ENCODE results near the gene EPHB2. TPM values are rescaled to one million over a fixed set of nuclear protein-coding genes. Genes with fewer than 3 reads are reported as not detected.
"Not testable (repeated sequence)": the region's sequence is repeated elsewhere in the genome, so short reads cannot be mapped to it uniquely, and the experiment has no call there.

Gene EPHB2
- total and polyA plus RNA-seq, 2 donors (not counting 3 experiments of a cell fraction or from before 2014, with no cell fraction given) = 50.8 to 69.1 TPM

DNA sequence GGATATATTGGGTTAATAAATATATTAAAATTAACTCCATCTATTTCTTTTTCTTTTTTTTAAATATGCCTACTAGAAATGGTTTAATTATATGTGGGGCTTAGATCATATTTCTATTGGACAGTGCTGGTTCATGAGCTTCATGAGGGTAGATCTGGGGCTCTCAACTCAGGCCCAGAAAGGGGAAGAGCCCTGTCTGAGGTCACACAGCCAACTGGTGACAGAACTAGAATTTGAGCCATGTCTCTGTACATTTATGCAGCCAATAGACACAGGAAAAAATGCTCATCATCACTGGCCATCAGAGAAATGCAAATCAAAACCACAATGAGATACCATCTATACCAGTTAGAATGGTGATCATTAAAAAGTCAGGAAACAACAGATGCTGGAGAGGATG is 5.1 kb upstream of the EPHB2 start:
- Histone ChIP-seq H3K27me3 (ENCODE audit: control insufficient read depth in 2 of 2, insufficient read depth in 2 of 2, low read length in 2 of 2) (no peaks in the 10 kb centered on the region), H3K4me1 (ENCODE audit: control insufficient read depth, extremely low read depth, insufficient read depth, low read length) (peaks cover 14% of the 10 kb centered on the region), H4K20me1 (replicated peaks; ENCODE audit: control insufficient read depth, extremely low read depth, insufficient read depth, low read length) (no peaks in the 10 kb centered on the region), H3K36me3 (ENCODE audit: control insufficient read depth in 2 of 2, extremely low read depth in 1 of 2, insufficient read depth in 2 of 2, low read length in 2 of 2) (no peaks in the 10 kb centered on the region), H3K27ac (ENCODE audit: insufficient read depth, low read depth, low read length) (no peak overlapping the region), H3K79me2 (ENCODE audit: control insufficient read depth, insufficient read depth, low read length) (no peaks in the 10 kb centered on the region), H3K4me2 (ENCODE audit: insufficient read depth, low read length) (no peak overlapping the region), H3K4me3 (replicated peaks in 1 of 3; ENCODE audit: insufficient read depth in 1 of 3, low read depth in 1 of 3, low read length in 3 of 3) (no peak overlapping the region), H3K9me3 (replicated peaks; ENCODE audit: control insufficient read depth, insufficient read depth, low read length) (no peaks in the 10 kb centered on the region), H3K9me1 (replicated peaks; ENCODE audit: control insufficient read depth, extremely low read depth, insufficient read depth, low read length) (no peaks in the 10 kb centered on the region), H2AFZ (ENCODE audit: low read depth, low read length) (no peak overlapping the region), H3K9ac (replicated peaks; ENCODE audit: extremely low read depth, insufficient read depth, low read length) (no peak overlapping the region)
- ChIA-PET CTCF (interaction anchor here (1.1 to 4.3 kb wide), 15 partner anchors 32 to 224 kb away, joined by 4 to 164 read pairs (median 19); no protein-coding TSS in a partner anchor), POLR2A (no interaction called here)
- no peak for DNase-seq (ENCODE audit: low read depth, low spot score)
- dilution Hi-C loops (cut with MboI; ENCODE audit: extremely low pct_ligation_motif_present, low sequenced_read_pairs) = no loop called here
- no TSS peak for BruUV-seq (replicated peaks)
- TF ChIP-seq, protein P1, sequence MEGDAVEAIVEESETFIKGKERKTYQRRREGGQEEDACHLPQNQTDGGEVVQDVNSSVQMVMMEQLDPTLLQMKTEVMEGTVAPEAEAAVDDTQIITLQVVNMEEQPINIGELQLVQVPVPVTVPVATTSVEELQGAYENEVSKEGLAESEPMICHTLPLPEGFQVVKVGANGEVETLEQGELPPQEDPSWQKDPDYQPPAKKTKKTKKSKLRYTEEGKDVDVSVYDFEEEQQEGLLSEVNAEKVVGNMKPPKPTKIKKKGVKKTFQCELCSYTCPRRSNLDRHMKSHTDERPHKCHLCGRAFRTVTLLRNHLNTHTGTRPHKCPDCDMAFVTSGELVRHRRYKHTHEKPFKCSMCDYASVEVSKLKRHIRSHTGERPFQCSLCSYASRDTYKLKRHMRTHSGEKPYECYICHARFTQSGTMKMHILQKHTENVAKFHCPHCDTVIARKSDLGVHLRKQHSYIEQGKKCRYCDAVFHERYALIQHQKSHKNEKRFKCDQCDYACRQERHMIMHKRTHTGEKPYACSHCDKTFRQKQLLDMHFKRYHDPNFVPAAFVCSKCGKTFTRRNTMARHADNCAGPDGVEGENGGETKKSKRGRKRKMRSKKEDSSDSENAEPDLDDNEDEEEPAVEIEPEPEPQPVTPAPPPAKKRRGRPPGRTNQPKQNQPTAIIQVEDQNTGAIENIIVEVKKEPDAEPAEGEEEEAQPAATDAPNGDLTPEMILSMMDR (IDR thresholded peaks at IDR 0.05; ENCODE audit: extremely low read depth in 1 of 2, insufficient read depth in 1 of 2, low read depth in 1 of 2, low read length in 2 of 2) = no peak
- TF ChIP-seq GATA2 (IDR thresholded peaks at IDR 0.05; ENCODE audit: insufficient read depth, insufficient read length, low read depth, low read length) (no peak), MYC (IDR thresholded peaks at IDR 0.05; ENCODE audit: low read depth, low read length) (no peak), JUN (IDR thresholded peaks at IDR 0.05; ENCODE audit: borderline replicate concordance, insufficient read depth, insufficient read length, low read depth) (no peak), POLR2A (IDR thresholded peaks at IDR 0.05; ENCODE audit: low read depth, low read length) (no peak), POLR2AphosphoS5 (IDR thresholded peaks at IDR 0.05; ENCODE audit: insufficient read depth, low read depth, low read length) (no peak), FOS (IDR thresholded peaks at IDR 0.05; ENCODE audit: borderline replicate concordance, insufficient read depth, low read length) (no peak), EZH2 (IDR thresholded peaks at IDR 0.05; ENCODE audit: borderline replicate concordance, low read depth, low read length, severe bottlenecking) (no peak)
- TF ChIP-seq, protein P2, sequence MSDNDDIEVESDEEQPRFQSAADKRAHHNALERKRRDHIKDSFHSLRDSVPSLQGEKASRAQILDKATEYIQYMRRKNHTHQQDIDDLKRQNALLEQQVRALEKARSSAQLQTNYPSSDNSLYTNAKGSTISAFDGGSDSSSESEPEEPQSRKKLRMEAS (IDR thresholded peaks at IDR 0.05; ENCODE audit: insufficient read depth, insufficient read length) = no peak
- intact Hi-C loops (cut with micrococcal nuclease) = loop anchor here (2.0 kb wide), 1 partner anchor 31 kb away; no protein-coding TSS in a partner anchor
- peak; percentile 37 for FAIRE-seq

- peaks cover 14% of the 10 kb centered on the region for H3K4me1 ChIP-seq (ENCODE audit: control insufficient read depth, extremely low read depth, insufficient read depth, low read length)
- dilution Hi-C loops (cut with MboI; ENCODE audit: extremely low pct_ligation_motif_present, low sequenced_read_pairs); H3K9me1 ChIP-seq (replicated peaks; ENCODE audit: control insufficient read depth, extremely low read depth, insufficient read depth, low read length); H2AFZ ChIP-seq (ENCODE audit: low read depth, low read length); H3K27ac ChIP-seq (ENCODE audit: insufficient read depth, low read depth, low read length); H3K36me3 ChIP-seq (ENCODE audit: control insufficient read depth in 2 of 2, extremely low read depth in 1 of 2, insufficient read depth in 2 of 2, low read length in 2 of 2); H3K4me2 ChIP-seq (ENCODE audit: insufficient read depth, low read length); H3K27me3 ChIP-seq (ENCODE audit: control insufficient read depth in 2 of 2, insufficient read depth in 2 of 2, low read length in 2 of 2); intact Hi-C loops (cut with micrococcal nuclease); FAIRE-seq; DNase-seq (ENCODE audit: low read depth, low spot score); BruUV-seq (replicated peaks); H3K9me3 ChIP-seq (replicated peaks; ENCODE audit: control insufficient read depth, insufficient read depth, low read length); H3K4me3 ChIP-seq (replicated peaks in 1 of 3; ENCODE audit: insufficient read depth in 1 of 3, low read depth in 1 of 3, low read length in 3 of 3); CTCF ChIA-PET; H4K20me1 ChIP-seq (replicated peaks; ENCODE audit: control insufficient read depth, extremely low read depth, insufficient read depth, low read length); H3K79me2 ChIP-seq (ENCODE audit: control insufficient read depth, insufficient read depth, low read length); POLR2A ChIA-PET; H3K9ac ChIP-seq (replicated peaks; ENCODE audit: extremely low read depth, insufficient read depth, low read length): not testable (repeated sequence)
Measured at GRCh38 chr1:22706100-22706499, 4.5 kb upstream of the EPHB2 start.
